NCI-H146 (cell line): ENCODE measurements around the gene COL4A1.

Source experiments
- DNase-seq: peaks from one replicate; lab custom pipeline; 2025; lab: John Stamatoyannopoulos, UW

The COL4A1 gene

DNA sequence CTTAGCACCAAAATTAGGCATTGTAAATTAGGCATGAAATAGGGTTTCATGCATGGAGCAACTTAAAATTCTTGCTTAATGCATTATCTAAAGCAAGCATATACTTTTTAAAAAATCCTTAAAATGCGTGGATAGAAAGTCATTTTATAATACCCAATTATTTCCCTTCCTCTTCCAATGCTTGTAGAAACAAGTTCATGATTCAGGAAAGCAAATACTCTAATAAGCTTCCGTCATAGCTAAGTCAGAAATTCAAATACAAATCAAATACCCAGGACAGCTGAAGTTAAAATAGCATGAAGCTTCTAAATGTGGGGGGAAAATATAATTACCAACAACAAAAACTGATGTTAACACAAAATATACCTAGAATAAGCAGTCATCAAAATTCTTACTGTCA is 89.1 kb downstream of the COL4A1 start:
- DNase-seq = no peak

DNA sequence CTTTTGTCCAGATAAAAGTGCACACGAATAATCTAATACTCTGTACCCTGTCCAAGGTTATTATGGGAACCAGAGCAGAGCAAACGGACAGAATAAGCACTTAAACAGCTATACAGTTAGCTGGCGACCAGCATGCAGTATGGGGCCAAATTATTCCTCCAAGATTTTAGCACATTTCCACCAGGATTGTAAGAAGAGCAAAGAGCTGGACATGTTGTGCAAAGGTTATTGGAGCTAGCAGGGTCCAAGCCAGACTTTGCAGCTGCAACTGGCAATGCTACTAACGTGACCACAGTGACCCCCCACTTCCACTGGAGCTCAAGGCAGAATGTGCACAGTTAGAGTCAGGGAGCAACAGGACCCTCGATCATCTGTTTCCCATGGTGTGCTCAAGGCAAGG is 89.9 kb downstream of the COL4A1 start:
- DNase-seq = no peak

DNA sequence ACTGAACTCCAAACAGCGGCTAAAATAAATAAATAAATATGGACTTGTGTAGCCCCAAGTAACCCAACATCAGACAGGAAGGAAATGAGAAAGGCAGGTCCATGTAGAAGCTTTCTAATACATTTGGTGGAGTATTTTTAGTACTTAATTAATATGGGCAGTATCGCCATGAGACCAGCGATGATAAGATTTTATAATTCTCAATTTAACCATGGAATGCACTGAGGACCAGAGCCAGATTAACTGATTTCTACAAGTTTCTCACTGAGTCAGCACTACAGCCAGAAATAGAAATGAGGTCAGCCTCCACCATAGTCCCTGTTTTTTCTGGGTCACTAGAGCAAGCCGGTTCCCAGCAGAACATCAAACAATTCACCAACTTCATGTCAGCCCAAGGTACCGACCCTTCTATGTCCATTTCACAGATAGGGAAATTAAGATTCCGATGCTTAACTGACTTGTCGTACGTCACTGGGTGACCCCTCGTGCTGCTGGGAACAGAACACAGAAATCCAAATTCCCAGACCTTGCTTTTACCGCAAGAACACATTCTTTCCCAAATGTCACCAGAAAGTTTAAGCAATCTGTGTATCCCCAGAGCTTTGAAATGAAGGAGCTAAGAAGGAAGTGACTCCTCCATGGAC is 90.4 kb downstream of the COL4A1 start:
- DNase-seq = no peak

DNA sequence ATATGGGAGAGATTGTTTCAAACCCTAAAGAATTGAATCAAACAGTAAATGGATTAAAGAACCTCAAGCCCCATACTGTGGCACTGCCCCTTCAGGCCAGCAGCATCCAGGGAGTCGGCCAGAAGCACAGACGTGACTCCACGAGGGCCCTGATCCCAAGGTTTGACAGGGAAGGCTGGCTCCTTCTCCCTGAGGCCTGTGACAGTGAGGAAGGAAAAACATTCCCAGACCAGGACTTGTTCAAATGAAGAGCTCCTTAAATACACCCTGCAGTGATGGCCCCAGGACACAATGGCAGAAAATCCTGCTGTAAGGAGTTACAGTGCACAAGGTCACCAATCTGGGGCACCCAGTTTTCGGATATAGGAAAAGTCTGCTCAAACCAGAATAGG is 91.0 kb downstream of the COL4A1 start:
- no peak for DNase-seq

DNA sequence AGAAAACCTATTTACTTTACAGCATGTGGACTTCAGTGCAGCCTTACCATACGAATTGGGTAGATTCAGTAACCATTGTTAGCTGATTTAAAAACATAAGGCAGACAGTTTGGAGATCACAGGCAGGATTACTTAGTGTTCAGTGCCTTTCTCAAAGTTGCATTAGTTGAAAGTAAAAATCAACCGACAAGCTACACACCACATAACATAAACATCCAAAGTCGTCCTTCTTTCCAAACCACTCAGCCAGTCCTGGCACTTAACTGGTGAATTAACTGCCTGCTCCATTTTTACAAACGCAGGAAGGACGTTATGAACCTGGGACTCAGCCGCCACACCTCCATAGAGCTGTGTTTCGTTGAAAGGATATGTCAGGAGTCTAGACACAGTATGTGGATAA is 91.4 kb downstream of the COL4A1 start:
- DNase-seq = no peak

DNA sequence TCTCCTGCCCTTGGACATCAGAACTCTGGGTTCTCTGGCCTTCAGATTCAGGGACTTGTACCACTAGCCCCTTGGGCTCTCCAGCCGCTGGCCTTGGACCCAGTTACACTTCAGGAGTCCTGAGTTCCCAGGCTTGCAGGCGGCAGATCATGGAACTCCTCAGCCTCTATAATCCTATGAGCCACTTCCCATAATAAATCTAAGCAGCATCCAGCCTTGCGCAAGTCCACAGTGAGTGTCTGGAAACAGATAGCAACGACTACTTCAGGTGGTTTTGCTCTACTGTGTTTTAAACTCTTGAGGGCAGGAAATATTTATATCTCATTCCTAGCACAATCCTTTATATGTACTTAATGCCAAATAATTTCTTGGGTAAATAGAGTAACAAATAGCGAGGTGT is 92.3 kb downstream of the COL4A1 start:
- no peak for DNase-seq

DNA sequence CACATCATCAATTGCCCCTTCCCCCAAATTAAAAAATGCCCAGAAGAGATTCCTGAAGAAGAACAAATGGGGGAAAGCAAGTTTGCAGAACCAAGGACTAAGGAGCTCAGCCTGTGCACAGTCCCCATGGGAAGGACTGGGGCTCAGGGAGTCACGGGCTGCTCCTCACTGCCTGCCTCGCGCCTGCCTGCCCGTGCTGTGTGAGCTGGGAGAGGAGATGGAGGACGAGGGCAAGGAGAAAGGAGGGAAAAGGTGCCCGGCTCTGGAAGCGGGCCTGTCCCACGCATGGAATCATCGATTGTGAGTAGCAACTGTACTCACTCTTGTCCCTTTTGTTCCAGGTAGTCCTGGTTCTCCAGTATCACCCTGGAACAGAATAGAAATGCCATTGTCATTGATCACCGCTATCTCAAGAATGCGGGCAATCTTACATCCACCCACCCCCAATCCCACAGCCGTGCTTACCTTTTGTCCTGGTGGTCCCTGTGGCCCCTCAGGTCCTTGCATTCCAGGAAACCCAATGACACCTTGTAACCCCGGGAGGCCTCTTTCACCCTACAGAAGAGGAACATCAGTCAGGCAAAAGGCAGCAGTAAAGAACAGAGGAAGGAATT is 93.4 kb downstream of the COL4A1 start:
- no peak for DNase-seq

DNA sequence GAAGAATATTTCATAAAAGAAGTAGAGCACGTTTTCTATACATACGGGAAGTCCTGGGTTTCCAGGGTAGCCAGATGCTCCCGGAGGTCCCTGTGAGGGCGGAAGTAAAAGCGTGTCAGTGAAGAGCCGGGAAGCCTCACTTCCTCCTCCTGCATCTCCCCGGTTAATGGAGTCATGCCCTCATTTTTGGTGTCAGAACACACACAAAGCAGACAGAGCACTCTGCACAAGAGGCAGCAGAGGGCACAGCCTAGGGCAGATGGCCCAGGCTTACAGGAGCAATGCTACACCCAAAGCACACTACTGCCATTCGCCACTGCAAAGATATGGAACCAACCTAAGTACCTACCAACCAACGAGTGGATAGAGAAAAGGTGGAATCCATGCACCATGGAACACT is 94.4 kb downstream of the COL4A1 start:
- DNase-seq = no peak

DNA sequence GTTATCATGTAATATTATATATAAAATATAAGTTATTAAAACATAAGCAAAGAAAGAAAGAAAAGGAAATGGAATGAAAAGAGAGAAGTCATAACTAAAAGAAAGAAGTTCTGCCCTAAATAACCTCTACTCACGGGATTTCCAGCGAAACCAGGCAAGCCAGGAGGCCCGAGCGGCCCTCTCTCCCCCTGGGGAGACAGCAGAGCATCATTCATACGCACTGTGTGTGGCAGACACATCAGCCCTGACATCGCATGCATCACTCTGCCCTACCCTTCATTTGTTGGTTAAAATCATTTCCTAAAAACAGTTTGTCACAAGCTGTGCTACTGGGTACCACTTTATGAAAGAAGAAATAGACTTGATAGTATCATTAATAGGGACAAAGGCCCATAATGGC is 95.2 kb downstream of the COL4A1 start:
- no peak for DNase-seq

DNA sequence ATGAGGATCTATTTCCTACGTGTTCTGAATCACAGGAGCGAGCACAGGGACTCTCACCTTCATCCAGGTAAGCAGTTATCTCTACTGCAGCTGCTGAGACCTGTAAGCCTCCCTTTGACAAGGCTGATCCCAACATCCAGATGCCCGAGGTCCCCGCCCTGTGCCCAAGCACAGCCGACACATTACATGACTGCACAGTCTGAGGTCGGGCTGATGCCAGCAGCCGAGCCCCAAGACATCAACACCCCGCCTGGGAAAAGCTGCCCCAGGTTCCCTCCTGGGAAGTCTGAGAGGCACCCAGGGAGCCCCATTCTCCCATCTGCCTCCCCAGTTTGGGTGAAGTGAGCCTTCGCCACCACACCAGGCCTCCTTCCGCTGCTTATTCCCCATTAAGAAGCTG is 95.9 kb downstream of the COL4A1 start:
- no peak for DNase-seq

DNA sequence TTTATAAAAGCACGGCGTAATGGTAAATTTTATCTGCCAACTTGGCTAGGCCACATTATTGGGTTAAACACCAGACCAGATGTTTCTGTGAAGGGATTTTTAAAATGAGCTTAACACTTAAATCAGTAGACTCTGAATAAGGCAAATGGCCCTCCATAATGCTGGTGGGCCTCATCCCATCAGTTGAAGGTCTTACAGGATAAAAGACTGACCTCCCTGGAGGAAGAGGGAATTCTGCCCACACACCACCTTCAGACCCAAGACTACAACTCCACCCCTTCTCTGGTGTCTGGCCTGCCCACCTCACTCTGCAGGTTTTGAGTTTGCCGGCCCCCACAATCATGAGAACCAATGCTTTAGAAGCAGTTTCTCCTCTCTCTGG is 96.4 kb downstream of the COL4A1 start:
- DNase-seq = no peak

DNA sequence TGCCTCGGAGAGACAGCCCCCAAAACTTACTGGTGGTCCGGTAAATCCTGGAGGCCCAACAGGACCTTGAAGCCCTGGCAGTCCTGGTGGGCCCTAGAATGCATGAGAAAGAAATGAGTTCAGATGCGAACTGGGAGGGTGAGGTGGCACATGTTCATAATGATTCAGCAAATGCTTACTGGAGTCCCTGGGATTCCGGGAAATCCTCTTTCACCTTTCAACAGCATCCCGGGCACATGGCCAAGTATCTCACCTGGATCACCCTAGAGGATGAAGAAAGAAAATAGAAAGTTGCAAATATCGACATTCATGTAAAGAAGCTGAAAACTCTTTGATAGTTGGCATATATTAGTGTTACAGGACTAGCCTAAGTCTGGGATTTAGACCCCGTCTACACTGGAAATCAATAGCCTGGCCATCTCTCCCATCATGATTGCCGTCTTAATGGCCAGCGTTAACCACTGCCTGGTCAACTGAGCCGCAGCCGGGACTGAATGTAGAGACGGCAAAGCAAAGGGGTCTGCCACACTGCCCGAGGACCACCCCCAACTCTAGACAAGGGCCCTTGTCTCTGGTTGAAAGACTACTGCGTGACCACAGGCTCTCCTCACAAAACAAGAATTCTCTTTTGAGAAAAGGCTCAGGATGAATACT is 96.9 kb downstream of the COL4A1 start:
- DNase-seq = no peak

DNA sequence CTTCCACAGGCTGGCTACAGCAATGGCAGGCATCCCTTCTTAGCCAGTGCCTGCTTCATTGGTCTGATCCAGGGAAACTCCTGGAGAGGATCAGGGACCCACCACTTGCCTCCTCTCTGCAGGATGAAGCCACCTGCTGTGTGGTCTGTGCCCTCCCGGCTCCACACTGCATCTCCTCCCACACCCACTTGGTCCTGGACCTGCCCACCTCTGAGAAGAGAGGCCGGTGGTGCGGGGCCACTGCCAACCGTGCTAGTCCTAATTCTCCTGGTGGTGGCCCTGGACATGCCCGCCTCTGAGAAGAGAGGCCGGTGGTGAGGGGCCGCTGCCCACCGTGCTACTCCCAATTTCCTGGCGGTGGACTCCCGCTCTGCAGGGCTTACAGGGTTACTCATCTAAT is 98.8 kb downstream of the COL4A1 start:
- no peak for DNase-seq

DNA sequence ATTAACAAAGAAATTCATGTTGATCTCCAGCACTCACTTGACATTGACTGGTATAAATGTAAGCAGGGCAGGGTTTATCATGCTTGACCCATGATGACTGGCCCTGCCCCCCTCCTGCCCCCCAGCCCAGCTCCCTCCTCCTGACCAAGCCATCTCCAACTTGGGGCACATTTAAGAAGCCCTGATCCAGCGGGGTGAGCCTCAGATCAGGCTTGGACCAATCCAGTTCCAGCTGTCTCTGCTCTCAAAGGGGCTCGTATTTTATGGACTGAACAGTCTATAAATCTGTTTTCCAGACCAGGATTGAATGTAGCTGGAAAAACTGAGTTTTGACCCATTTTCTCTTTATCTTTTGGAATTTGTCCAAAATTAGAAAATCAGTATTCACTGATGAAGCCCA is 100.0 kb downstream of the COL4A1 start:
- no peak for DNase-seq

DNA sequence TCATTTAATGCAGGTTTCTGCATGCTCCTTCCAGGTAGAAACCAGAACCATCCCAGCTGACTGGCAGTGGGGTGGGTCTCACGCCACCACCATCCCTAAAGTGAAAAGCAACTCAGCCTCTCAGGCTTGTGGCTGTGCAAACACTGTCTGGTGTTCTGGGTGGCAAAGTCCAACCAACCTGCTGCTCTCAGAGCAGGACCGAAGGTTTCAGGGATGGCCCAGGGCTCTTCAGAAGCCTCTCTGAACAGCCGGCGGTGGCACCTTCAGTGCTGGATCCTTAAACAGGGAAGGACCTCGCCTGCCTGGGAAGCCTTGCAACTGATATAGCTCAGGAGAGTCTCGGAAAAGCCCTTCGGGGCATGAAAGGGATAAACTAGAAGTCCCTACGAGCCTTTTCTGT is 100.8 kb downstream of the COL4A1 start:
- no peak for DNase-seq

DNA sequence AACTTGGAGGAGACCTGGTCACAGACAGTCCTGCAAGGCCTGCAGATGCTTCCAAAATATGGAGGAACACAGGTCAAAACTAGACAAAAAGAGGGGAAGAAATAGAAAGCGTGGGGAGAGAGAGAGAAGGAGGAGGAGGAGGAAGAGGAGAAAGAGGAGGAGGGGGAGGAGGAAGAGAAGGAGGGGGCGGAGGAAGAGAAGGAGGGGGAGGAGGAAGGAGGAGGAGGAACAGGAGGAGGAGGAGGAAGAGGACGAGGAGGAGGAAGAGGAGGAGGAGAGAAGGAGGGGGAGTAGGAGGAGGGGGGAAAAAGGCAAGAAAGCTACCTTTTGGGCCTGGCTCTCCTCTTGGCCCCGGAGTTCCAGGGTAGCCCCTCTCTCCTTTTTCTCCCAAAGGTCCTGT is 105.8 kb downstream of the COL4A1 start:
- DNase-seq = no peak

DNA sequence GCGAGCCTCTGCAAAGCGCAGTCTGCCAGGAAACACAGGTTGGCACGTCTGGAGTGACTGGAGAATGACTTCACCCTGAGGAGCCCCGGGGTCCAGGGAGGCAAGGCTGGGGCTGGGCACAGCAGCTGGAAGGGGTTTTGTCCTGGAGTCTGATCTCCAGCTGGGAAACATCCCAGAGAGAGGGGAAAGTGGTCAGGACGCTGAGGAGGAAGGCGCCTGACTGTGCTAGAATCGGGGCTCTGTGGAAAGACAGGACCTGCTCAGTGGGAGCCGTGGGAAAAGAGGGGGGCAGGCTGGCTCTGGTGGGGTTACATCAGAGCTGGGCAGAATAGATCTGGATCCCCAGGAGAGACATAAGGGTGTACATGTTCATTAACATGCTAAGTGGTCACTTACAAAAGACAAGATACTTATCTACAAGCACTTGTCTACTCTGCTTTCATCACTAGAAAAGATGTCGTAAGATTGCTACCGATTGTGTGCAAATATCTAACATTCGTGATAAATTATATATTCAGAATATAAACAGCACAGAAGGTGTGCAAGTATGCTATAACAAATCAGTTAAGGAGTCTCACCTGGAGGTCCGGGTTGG is 106.6 kb downstream of the COL4A1 start:
- DNase-seq = no peak

DNA sequence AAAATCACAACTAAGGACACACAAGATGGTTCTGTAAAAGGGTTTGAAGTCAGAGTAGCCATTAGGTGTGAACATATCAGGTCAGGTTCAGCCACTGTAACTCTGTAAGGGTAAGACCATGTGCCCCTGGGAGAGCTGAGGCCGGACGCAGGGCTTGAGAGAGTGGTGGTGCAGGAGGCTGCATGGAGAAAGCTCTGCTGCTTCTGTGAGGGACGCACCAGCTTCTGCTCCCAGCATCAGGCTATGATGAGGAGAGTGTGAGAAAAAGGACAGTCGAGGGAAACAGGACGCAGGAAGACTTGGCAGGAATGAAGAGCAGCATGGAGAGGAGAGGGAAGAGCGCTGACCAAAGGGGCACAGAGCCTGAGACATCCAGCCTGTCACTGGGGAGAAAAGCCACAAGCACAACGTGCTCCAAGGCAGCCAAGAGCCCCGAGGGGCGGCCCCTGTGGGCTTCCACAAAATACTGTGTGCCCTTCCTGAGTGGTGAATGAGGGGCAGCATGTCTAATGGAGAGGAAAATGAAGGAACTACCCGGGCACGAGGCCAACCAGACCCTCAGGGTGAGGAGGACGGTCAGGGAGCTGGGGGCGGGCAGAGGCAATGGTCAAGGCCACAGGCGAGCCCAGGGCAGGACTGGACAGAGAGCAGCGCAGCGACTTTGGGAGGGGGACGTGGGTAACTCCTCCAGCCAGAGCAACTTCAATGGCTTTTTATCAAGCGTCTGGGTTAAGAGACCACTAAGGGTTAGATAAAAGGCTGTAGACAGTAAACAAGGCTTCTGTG is 107.7 kb downstream of the COL4A1 start:
- DNase-seq = no peak

DNA sequence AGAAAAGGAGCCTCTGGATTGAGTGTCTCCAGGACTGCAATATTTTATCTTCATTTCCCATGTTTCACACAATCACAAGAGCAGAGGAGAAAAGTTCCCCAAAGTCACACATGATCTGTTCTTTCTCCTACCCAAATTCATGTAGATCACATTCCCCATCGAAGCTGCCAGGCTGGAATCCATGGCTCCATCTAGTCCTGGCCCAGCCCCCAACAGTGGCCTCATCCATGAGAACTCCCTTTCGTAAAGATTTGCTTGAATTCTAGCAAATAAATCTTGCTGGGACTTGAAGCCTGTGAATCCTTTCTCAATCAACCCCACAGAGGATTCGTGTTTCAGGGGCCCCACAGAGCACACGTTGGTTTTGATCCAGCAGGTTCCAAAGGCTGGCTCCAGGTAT is 109.5 kb downstream of the COL4A1 start:
- DNase-seq = no peak

DNA sequence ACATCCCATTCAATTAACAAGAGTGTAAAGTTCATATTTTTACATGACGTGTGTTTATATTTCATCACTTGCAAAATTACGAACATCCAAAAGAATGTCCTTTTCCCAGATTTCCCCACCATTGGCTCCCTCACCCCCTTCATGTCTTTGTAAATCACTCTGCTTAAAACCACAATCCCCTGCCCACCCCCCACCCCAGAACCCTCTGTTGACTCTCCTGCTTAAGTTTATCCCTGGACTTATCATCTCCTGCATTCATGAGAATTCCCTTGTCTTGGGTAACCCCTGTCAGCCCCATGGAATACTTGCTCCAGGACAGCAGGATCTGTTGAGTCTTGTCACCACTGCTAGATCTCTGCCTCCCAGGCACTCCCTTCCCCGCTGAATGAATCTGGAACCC is 109.9 kb downstream of the COL4A1 start:
- DNase-seq = no peak

DNA sequence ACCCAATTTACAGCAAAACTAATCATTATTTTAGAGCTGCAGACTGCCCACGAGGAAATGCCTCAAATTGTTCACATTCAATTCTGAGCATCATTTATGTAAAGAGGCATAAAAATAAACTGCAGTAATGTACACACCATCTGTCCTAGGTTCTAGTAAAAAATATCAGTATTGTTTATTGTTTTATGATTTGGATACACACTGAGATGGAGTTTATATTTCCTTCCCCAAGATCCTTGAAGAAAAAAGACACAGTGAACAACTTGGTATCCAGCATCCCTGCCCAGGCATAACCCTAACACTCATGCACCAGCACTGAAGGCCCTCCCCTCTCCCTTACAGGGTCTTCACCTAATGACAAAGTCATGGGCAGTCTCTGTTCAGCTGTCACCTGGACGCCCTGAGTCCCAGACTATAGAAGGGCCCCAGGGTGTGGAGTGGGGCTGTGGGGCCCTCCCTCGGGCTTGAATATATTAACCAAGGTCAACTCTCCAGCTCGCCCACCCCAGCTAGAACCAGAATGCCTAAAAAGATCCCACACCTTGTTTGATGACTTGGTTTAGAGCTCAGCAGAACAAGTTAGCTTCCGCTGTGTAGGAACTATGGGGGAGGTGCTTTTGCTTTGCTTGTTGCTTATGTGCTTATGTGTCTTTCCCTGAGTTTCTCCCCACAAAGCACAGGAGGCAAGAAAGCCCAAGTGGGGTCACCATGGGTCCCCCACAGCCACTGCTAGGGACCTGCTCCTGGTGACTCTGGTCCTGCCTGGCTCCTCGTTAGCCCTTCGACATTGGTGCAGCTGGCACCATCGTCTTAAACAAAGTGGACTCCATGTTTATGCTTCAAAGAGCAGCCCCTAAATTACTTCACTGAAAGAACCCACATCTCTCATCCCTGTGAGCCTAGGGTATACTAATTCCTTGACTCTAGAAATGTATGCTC is 111.1 kb downstream of the COL4A1 start:
- DNase-seq = no peak

DNA sequence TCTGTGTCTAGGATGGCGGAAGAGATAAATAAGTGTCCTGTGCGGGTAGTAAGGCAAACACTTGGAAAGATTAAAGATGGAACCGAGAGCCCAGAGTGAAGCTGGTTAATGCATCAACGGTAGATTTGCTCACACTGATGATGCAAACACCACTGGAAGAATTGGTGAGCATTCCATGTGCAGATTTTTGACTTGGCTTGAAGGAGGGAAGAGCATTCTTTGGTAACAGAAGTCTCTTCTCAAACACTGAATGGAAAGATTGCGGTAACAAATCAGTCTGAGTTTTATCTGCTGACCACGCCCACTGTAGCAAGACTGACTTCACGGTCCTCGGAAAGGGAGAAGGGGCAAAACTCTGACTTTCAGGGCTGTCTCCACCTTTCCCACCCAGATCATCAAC is 112.5 kb downstream of the COL4A1 start:
- DNase-seq = no peak
